ENCODE results near the gene GPR25.

- TF ChIP-seq ATF2 (CRISPR knock-in tag; IDR thresholded peaks at IDR 0.05; ENCODE audit: borderline replicate concordance, low read depth) (no peak), IRF2 (CRISPR knock-in tag; IDR thresholded peaks at IDR 0.05; ENCODE audit: borderline replicate concordance, low read depth) (no peak), JUN (CRISPR knock-in tag; IDR thresholded peaks at IDR 0.05) (no peak), CTCF (IDR thresholded peaks at IDR 0.05) (no peak), PRRX2 (CRISPR knock-in tag; IDR thresholded peaks at IDR 0.05) (no peak), KAT7 (CRISPR knock-in tag; IDR thresholded peaks at IDR 0.05; ENCODE audit: borderline replicate concordance) (no peak), FOXK1 (CRISPR knock-in tag; IDR thresholded peaks at IDR 0.05) (no peak), ETV6 (CRISPR knock-in tag; IDR thresholded peaks at IDR 0.05) (no peak), NR2C2 (CRISPR knock-in tag; IDR thresholded peaks at IDR 0.05) (no peak)
These were observed 35.5 kb downstream of the GPR25 start for GRCh38 chr1:200908191-200908868.

Measured in WTC11 (cell line).